ENCODE measurements around the gene TANGO2.

- no peak for TF ChIP-seq POLR2AphosphoS5 (IDR thresholded peaks at IDR 0.05; ENCODE audit: low read depth, low read length)
- TF ChIP-seq, protein P1, sequence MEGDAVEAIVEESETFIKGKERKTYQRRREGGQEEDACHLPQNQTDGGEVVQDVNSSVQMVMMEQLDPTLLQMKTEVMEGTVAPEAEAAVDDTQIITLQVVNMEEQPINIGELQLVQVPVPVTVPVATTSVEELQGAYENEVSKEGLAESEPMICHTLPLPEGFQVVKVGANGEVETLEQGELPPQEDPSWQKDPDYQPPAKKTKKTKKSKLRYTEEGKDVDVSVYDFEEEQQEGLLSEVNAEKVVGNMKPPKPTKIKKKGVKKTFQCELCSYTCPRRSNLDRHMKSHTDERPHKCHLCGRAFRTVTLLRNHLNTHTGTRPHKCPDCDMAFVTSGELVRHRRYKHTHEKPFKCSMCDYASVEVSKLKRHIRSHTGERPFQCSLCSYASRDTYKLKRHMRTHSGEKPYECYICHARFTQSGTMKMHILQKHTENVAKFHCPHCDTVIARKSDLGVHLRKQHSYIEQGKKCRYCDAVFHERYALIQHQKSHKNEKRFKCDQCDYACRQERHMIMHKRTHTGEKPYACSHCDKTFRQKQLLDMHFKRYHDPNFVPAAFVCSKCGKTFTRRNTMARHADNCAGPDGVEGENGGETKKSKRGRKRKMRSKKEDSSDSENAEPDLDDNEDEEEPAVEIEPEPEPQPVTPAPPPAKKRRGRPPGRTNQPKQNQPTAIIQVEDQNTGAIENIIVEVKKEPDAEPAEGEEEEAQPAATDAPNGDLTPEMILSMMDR (IDR thresholded peaks at IDR 0.05): no peak
These were observed 14.6 kb downstream of the TANGO2 start for GRCh38 chr22:20035375-20036083.
